Epithelial cell of esophagus (primary cell): ENCODE measurements around the gene NISCH.

ENCODE experiments used
- DNase-seq: peaks from one replicate; pipeline ENCODE4 v3.0.0; 2010; ENCODE audit warnings: low read depth
- H3K4me3 ChIP-seq: 2 replicates; pipeline ENCODE4 v1.5.1; 2011; ENCODE audit warnings: mild to moderate bottlenecking, low read length, control low read depth
- TF ChIP-seq, protein P1 (sequence below): IDR thresholded peaks from 2 replicates; pipeline ENCODE4 v1.5.1; 2011; ENCODE audit warnings: low read depth, mild to moderate bottlenecking, low read length, control low read depth, inconsistent platforms; ENCODE audit not compliant: insufficient read depth; ENCODE audit errors: missing control alignments

Gene NISCH

DNA sequence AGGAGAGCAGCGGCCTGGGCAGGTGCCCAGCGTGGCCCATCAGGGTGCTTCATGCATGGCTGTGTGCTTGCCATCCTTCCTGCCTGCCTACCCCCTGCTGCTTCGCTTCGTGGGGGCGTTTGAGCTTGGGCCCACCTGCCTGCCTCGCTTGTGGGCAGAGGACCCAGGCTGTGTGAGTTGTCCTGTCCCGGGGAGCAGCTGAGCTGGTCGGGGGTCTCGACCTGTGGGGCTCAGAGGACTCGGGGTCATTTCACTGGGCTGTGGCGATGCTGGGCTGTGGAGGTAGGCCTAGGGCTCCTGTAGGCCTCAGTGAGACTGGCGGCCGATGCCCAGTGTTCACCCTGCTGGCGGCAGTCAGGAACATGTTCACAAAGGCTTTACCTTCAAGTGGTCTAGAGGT lies 27.7 kb downstream of the NISCH start:
- no peak for DNase-seq
- TF ChIP-seq, protein P1, sequence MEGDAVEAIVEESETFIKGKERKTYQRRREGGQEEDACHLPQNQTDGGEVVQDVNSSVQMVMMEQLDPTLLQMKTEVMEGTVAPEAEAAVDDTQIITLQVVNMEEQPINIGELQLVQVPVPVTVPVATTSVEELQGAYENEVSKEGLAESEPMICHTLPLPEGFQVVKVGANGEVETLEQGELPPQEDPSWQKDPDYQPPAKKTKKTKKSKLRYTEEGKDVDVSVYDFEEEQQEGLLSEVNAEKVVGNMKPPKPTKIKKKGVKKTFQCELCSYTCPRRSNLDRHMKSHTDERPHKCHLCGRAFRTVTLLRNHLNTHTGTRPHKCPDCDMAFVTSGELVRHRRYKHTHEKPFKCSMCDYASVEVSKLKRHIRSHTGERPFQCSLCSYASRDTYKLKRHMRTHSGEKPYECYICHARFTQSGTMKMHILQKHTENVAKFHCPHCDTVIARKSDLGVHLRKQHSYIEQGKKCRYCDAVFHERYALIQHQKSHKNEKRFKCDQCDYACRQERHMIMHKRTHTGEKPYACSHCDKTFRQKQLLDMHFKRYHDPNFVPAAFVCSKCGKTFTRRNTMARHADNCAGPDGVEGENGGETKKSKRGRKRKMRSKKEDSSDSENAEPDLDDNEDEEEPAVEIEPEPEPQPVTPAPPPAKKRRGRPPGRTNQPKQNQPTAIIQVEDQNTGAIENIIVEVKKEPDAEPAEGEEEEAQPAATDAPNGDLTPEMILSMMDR: no peak

DNA sequence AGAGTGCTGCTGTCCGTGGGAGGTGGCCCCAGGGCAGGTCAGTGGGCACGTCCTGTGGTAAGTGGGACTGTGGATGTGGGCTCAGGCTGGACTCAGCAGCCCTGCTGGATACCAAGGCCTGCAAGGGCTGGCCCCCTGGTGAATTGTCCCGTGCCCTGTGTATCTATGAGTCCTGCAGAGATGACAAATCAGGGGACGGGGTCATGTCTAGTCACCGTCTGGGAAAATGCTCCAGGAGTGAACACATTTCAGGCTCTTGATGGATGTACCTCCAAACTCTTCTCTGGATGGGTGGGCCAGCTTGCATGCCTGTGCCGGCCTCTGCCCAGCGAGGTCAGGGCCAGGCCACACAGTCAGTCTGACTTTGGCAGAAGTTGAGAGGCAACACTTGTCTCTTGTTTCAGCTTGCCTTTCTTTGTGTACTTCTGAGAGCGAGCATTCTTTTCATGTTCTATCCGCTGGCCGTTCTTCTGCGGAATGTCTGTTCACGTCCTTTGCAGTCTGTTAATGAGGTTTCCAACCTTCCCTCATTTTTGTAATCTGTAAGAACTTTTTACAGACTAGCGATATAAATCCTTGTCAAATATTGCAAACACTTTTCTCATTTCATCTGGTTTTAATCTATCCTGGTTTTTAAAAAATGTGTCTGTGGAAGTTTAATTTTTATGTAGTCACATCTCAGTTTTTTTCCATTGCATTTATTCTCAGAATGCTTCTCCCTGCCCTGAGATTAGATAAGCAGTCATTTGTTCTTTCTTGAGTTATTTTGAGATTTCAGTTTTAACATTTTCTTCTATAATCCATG lies 28.4 kb downstream of the NISCH start:
- no peak overlapping the region for H3K4me3 ChIP-seq
- TF ChIP-seq, protein P1: no peak

More for the DNA sequence above, 27.7 kb downstream of the NISCH start:
- no peak overlapping the region for H3K4me3 ChIP-seq

DNA sequence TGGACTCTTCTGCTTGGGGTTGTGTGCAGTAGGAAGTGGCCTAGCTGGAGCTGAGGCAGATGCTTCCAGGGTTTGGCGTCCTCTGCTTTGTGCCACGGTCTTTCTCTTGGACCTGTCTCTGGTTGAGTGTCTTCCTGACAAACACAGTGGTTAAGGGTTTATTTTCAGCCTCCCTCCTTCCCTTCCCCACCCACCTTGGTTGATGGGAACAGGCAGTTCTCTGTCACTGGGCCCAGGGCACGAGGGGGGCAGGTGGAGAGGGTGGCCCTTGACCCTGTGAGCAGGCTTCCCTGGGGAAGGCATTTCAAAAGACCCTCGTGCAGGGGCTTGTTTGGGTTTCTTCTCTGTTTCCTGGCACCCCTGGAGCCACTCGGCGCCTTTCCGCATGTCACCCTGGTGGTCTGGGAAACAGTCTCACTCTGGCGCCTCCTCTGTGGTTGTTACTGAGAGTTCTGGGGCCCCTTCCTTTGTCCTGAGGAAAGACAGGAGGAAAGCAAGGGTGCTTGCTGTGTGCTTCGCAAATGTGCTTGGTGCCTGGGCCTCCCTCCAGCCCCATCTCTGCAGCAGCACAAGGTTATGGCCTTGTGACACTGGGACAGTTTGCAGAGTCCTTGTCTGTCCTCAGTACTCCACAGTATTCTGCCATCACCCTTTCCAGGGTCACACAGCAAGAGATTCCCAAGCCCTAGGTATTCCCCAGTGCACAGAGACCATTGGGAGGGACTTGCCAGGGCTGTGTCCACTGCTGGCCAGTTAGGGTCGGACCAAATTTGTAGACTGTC lies 29.5 kb downstream of the NISCH start:
- TF ChIP-seq, protein P1: no peak
- DNase-seq: no peak
- no peak overlapping the region for H3K4me3 ChIP-seq

More for the DNA sequence above, 28.4 kb downstream of the NISCH start:
- DNase-seq: peak; percentile 68

DNA sequence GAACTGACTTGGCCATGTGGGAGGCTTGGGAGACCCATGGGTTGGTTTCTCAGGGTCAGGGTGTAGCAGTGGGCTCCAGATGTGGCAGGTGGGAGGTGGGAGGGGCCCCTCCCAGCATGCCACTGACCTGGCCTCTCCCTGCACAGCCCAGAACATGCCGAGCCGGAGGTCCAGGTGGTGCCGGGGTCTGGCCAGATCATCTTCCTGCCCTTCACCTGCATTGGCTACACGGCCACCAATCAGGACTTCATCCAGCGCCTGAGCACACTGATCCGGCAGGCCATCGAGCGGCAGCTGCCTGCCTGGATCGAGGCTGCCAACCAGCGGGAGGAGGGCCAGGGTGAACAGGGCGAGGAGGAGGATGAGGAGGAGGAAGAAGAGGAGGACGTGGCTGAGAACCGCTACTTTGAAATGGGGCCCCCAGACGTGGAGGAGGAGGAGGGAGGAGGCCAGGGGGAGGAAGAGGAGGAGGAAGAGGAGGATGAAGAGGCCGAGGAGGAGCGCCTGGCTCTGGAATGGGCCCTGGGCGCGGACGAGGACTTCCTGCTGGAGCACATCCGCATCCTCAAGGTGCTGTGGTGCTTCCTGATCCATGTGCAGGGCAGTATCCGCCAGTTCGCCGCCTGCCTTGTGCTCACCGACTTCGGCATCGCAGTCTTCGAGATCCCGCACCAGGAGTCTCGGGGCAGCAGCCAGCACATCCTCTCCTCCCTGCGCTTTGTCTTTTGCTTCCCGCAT lies 31.8 kb downstream of the NISCH start:
- TF ChIP-seq, protein P1: no peak
- no peak overlapping the region for H3K4me3 ChIP-seq
- no peak for DNase-seq

DNA sequence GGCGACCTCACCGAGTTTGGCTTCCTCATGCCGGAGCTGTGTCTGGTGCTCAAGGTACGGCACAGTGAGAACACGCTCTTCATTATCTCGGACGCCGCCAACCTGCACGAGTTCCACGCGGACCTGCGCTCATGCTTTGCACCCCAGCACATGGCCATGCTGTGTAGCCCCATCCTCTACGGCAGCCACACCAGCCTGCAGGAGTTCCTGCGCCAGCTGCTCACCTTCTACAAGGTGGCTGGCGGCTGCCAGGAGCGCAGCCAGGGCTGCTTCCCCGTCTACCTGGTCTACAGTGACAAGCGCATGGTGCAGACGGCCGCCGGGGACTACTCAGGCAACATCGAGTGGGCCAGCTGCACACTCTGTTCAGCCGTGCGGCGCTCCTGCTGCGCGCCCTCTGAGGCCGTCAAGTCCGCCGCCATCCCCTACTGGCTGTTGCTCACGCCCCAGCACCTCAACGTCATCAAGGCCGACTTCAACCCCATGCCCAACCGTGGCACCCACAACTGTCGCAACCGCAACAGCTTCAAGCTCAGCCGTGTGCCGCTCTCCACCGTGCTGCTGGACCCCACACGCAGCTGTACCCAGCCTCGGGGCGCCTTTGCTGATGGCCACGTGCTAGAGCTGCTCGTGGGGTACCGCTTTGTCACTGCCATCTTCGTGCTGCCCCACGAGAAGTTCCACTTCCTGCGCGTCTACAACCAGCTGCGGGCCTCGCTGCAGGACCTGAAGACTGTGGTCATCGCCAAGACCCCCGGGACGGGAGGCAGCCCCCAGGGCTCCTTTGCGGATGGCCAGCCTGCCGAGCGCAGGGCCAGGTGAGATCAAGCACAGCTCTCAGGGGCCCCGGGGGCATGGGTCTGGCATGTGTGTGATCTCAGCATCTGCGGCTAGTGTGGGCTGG lies 32.6 kb downstream of the NISCH start:
- TF ChIP-seq, protein P1: no peak
- H3K4me3 ChIP-seq: no peak overlapping the region
- DNase-seq: no peak

DNA sequence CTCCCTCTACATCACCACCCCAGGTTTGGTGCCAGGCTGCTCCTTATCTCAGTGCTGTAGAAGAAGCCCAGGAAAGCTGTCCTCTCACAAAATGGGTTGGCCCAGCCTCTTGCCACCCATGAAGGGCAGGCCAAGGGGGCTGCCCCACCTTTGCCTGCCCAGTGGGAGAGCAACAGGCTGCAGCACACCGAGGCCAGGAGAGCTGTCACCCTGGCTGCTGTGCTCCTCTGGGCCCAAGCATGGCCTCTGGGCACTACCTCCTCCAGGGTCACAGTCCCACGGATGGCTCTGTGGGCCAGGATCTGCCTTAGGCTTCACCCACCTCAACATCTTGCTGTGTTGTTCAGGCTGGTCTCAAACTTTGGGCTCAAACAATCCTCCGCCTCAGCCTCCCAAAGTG lies 33.3 kb downstream of the NISCH start:
- DNase-seq: no peak
- TF ChIP-seq, protein P1: no peak
- H3K4me3 ChIP-seq: no peak overlapping the region
